ENCODE results near the gene PCSK1. TPM values are rescaled to one million over a fixed set of nuclear protein-coding genes. Genes with fewer than 3 reads are reported as not detected.
"Not testable (repeated sequence)": the region's sequence is repeated elsewhere in the genome, so short reads cannot be mapped to it uniquely, and the experiment has no call there.

Gene PCSK1
- total RNA-seq, 2 donors from 2014 or later, result not detected

GRCh38 chr5:96379896-96380295, 53.2 kb downstream of the PCSK1 start:
- DNase-seq, result no peak
- Mint-ChIP-seq H3K36me3 (ENCODE audit: low read depth) (peaks cover 3% of the 10 kb centered on the region), H3K4me3 (no peak overlapping the region), H3K27me3 (peaks cover 27% of the 10 kb centered on the region), H3K4me1 (peaks cover 5% of the 10 kb centered on the region), H3K27ac (no peak overlapping the region)
- no peak for ATAC-seq
- H3K9me3 ChIP-seq (ENCODE audit: control insufficient read depth, low read length, poor library complexity, severe bottlenecking), result no peaks in the 10 kb centered on the region

GRCh38 chr5:96377597-96377996, 55.5 kb downstream of the PCSK1 start:
- DNase-seq (no peak), ATAC-seq (no peak)
- Mint-ChIP-seq H3K27me3 (peaks cover 20% of the 10 kb centered on the region), H3K4me1 (peaks cover 16% of the 10 kb centered on the region), H3K4me3 (no peak overlapping the region), H3K27ac (no peak overlapping the region), H3K36me3 (ENCODE audit: low read depth) (peaks cover 2% of the 10 kb centered on the region)
- H3K9me3 ChIP-seq (ENCODE audit: control insufficient read depth, low read length, poor library complexity, severe bottlenecking), result no peaks in the 10 kb centered on the region

- Mint-ChIP-seq H3K4me3 (no peak overlapping the region), H3K36me3 (ENCODE audit: low read depth) (peaks cover 2% of the 10 kb centered on the region), H3K27me3 (peaks cover 23% of the 10 kb centered on the region), H3K27ac (no peak overlapping the region), H3K4me1 (peaks cover 17% of the 10 kb centered on the region)
- DNase-seq (no peak), ATAC-seq (no peak)
- no peaks in the 10 kb centered on the region for H3K9me3 ChIP-seq (ENCODE audit: control insufficient read depth, low read length, poor library complexity, severe bottlenecking)
These were observed 55.9 kb downstream of the PCSK1 start for GRCh38 chr5:96377167-96377566.

DNA sequence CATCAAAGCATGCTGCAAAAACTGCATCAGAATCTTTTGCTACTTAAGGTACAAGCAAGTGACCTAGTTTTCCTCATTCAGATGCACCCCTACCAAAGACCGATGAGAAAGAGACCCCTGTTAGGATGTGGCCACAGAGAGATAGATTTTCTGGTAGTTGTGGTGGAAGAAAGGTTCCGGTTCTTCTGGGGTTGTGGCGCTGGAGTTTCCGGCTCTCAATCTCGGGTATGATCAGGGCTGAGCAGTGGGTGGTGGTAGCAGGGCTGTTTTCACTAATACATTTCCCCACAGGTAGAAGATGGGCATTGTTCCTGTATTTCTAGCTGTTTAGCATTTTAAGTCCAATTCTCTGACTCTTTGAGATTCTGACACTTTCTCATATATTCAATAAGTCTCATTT, 58.4 kb downstream of the PCSK1 start:
- no peaks in the 10 kb centered on the region for H3K9me3 ChIP-seq (ENCODE audit: control insufficient read depth, low read length, poor library complexity, severe bottlenecking)
- DNase-seq (no peak), ATAC-seq (peak; percentile 83)
- H3K4me1 Mint-ChIP-seq, result peaks cover 14% of the 10 kb centered on the region
- peaks cover 41% of the 10 kb centered on the region for H3K27me3 Mint-ChIP-seq
- peak overlapping the region; percentile 77 for H3K4me3 Mint-ChIP-seq
- H3K27ac Mint-ChIP-seq, result no peak overlapping the region
- H3K36me3 Mint-ChIP-seq (ENCODE audit: low read depth), result peaks cover 2% of the 10 kb centered on the region

DNA sequence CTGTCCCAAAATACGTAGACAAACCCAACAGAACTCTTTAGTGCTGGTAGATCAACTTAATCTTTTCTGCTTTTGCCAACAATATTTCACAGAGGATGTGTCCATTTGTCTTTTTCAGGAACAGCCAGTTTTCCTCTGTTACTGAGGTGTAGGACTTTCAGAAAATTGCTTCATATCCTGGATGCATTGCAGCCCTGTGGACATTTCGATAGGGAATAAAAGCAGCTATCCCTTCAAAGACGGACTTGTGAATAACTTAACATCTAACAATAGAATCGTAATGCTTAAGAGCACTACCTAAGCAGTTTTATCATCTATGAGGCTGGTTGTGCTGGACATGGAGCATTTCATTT, 59.7 kb downstream of the PCSK1 start:
- peaks cover 2% of the 10 kb centered on the region for H3K36me3 Mint-ChIP-seq (ENCODE audit: low read depth)
- no peaks in the 10 kb centered on the region for H3K9me3 ChIP-seq (ENCODE audit: control insufficient read depth, low read length, poor library complexity, severe bottlenecking)
- no peak overlapping the region for H3K4me3 Mint-ChIP-seq
- ATAC-seq (no peak), DNase-seq (no peak)
- H3K27ac Mint-ChIP-seq, result no peak overlapping the region
- peaks cover 14% of the 10 kb centered on the region for H3K4me1 Mint-ChIP-seq
- peaks cover 47% of the 10 kb centered on the region for H3K27me3 Mint-ChIP-seq

DNA sequence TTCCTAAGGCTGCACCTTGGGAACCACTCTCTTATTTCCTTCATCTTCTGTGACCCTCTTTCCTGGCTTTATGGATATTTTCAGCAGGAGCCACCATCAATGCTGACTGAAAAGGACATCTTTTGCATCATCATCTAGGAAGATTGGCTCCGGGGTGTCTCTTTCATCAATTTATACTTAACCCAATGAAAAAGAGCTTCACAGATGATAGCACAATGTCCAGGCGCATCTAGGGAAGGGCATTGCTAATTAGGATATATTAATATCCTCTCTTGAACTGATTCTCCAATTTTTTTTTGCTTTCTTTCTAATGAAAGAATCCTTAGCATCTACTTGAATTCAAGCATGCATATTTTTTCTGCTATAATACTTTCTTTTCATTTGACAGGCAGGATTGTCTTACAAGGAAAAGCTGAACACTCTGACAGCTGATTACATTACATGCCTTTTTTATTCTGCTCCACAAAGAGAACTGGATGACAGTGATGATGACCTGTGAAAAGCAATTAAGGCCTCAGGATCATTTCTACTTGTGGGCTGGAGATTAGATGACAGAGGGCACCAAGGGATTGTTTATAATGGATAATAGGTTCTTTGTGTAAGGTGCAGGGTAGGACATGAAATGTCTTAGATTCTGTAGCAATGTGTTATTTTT, 60.2 kb downstream of the PCSK1 start:
- ATAC-seq, result no peak
- Mint-ChIP-seq H3K27me3 (peaks cover 43% of the 10 kb centered on the region), H3K4me1 (peaks cover 14% of the 10 kb centered on the region), H3K27ac (no peak overlapping the region), H3K36me3 (ENCODE audit: low read depth) (peaks cover 2% of the 10 kb centered on the region), H3K4me3 (no peak overlapping the region)
- H3K9me3 ChIP-seq (ENCODE audit: control insufficient read depth, low read length, poor library complexity, severe bottlenecking), result no peaks in the 10 kb centered on the region
- no peak for DNase-seq

DNA sequence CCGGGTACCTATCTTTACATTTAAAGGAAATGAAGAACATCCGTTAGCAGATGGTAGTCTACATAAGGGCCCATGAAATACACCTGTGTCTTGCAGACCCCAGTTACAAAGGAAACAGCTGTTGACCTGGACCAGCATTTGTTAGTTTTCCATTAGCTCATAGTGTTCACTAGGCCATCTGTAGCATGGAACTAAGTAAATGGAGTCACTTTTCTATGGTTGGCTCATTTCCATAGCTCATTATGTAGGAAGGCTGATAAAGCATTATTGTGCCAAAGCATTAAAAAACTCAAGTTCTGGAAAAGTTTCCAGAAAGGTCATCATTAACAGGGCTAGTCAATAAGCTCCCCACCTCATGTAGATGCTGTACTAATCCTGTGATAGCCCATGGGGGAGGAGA, 62.1 kb downstream of the PCSK1 start:
- peaks cover 41% of the 10 kb centered on the region for H3K27me3 Mint-ChIP-seq
- no peak overlapping the region for H3K4me3 Mint-ChIP-seq
- DNase-seq, result no peak
- H3K27ac Mint-ChIP-seq, result no peak overlapping the region
- no peaks in the 10 kb centered on the region for H3K9me3 ChIP-seq (ENCODE audit: control insufficient read depth, low read length, poor library complexity, severe bottlenecking)
- no peak for ATAC-seq
- H3K4me1 Mint-ChIP-seq, result peaks cover 14% of the 10 kb centered on the region
- H3K36me3 Mint-ChIP-seq (ENCODE audit: low read depth), result peaks cover 2% of the 10 kb centered on the region

- peaks cover 25% of the 10 kb centered on the region for H3K27me3 Mint-ChIP-seq
- not testable (repeated sequence) for DNase-seq; ATAC-seq; H3K36me3 Mint-ChIP-seq (ENCODE audit: low read depth); H3K27ac Mint-ChIP-seq; H3K4me3 Mint-ChIP-seq; H3K4me1 Mint-ChIP-seq; H3K9me3 ChIP-seq (ENCODE audit: control insufficient read depth, low read length, poor library complexity, severe bottlenecking)
These were observed 65.7 kb downstream of the PCSK1 start for GRCh38 chr5:96367337-96367736.

- DNase-seq, result no peak
- H3K36me3 Mint-ChIP-seq (ENCODE audit: low read depth), result no peaks in the 10 kb centered on the region
- H3K4me1 Mint-ChIP-seq, result no peaks in the 10 kb centered on the region
- no peak for ATAC-seq
- no peaks in the 10 kb centered on the region for H3K9me3 ChIP-seq (ENCODE audit: control insufficient read depth, low read length, poor library complexity, severe bottlenecking)
- H3K27me3 Mint-ChIP-seq, result no peaks in the 10 kb centered on the region
- H3K4me3 Mint-ChIP-seq, result no peak overlapping the region
- no peak overlapping the region for H3K27ac Mint-ChIP-seq
These were observed 78.8 kb downstream of the PCSK1 start for GRCh38 chr5:96354237-96354636.

DNA sequence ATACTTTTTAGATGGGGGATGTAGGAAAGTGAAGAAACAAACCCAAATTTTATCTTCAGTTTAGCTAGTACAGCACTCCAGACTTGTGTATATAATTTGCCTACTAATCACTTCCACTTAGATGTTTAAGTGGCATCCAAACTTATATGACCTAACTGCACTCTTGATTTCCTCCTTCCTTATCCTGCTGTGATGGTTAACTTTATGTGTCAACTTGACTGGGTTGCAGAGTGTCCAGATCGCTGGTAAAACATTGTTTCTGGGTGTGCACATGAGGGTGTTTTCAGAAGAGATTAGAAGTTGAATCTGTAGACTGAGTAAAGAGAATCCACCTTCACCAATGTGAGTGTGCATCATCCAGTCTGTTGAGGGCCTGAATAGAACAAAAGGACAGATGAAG, 79.8 kb downstream of the PCSK1 start:
- no peak overlapping the region for H3K27ac Mint-ChIP-seq
- H3K4me3 Mint-ChIP-seq, result no peak overlapping the region
- no peaks in the 10 kb centered on the region for H3K4me1 Mint-ChIP-seq

DNA sequence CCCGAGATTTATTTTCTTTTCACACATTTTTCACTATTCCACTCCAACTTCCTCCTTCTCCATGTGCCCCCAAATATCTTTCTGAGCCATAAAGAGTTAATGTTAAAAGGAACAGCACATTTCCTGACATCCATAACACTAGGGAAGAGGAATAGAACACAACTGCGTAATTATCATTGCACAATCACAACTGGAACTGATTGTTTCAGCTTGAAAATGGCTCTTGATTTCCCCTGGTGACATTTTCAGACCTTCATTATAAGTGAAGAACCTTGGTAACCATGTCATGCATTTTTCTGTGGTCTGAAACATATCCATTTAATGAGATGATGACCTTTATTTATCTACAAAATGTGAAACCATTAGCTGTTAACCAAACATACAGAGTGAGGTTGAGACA, 82.4 kb downstream of the PCSK1 start:
- no peak overlapping the region for H3K27ac Mint-ChIP-seq
- peaks cover 5% of the 10 kb centered on the region for H3K4me1 Mint-ChIP-seq
- no peak overlapping the region for H3K4me3 Mint-ChIP-seq
- no peaks in the 10 kb centered on the region for H3K9me3 ChIP-seq (ENCODE audit: control insufficient read depth, low read length, poor library complexity, severe bottlenecking)
- H3K36me3 Mint-ChIP-seq (ENCODE audit: low read depth), result no peaks in the 10 kb centered on the region
- no peak for DNase-seq
- no peak for ATAC-seq
- H3K27me3 Mint-ChIP-seq, result peaks cover 7% of the 10 kb centered on the region

More for the DNA sequence above, 79.8 kb downstream of the PCSK1 start:
- H3K9me3 ChIP-seq (ENCODE audit: control insufficient read depth, low read length, poor library complexity, severe bottlenecking), result no peaks in the 10 kb centered on the region
- DNase-seq (no peak), ATAC-seq (no peak)
- H3K27me3 Mint-ChIP-seq, result no peaks in the 10 kb centered on the region
- H3K36me3 Mint-ChIP-seq (ENCODE audit: low read depth), result no peaks in the 10 kb centered on the region

DNA sequence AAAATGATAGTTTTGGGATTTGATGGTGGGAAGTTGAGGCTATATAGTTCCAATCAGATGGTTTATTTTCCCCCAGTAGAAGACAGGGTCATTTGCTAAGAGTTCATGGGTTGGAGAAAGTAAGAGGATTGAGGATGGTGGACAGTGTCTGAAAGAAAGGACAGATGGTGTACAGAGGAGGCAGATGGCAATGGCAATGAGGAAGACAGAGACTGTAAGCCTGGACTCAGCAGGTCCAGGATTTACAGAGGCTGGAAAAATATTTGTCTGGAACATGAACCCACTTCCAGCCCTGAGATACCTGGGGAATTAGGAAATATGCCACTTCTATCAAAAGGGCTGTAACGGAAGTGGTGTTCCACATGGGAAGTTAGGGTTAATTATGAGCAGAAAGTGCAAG, 84.5 kb downstream of the PCSK1 start:
- Mint-ChIP-seq H3K27me3 (peaks cover 15% of the 10 kb centered on the region), H3K27ac (no peak overlapping the region), H3K4me3 (no peak overlapping the region), H3K36me3 (ENCODE audit: low read depth) (no peaks in the 10 kb centered on the region), H3K4me1 (peaks cover 16% of the 10 kb centered on the region)
- ATAC-seq (no peak), DNase-seq (no peak)
- H3K9me3 ChIP-seq (ENCODE audit: control insufficient read depth, low read length, poor library complexity, severe bottlenecking), result no peaks in the 10 kb centered on the region

- Mint-ChIP-seq H3K4me1 (peaks cover 16% of the 10 kb centered on the region), H3K4me3 (no peak overlapping the region), H3K27ac (no peak overlapping the region), H3K27me3 (peaks cover 17% of the 10 kb centered on the region), H3K36me3 (ENCODE audit: low read depth) (no peaks in the 10 kb centered on the region)
- no peaks in the 10 kb centered on the region for H3K9me3 ChIP-seq (ENCODE audit: control insufficient read depth, low read length, poor library complexity, severe bottlenecking)
- no peak for DNase-seq
- no peak for ATAC-seq
These were observed 85.4 kb downstream of the PCSK1 start for GRCh38 chr5:96347502-96348292.

Data from T-helper 17 cell (primary cell).